Measurements from ENCODE around the gene ANKS1B. TPM values are rescaled to one million over a fixed set of nuclear protein-coding genes. Genes with fewer than 3 reads are reported as not detected.

ANKS1B gene
- total and polyA plus RNA-seq, 3 experiments from 2014 or later: 0.39 to 0.60 TPM; not detected in 1

GRCh38 chr12:98821866-98822265 is 1162.9 kb downstream of the ANKS1B start:
- POLR2A ChIA-PET: no interaction called here
- CTCF ChIA-PET: no interaction called here
- no peaks in the 10 kb centered on the region for H3K9me3 Mint-ChIP-seq
- H3K27me3 ChIP-seq (ENCODE audit: insufficient read depth, low read length, poor library complexity, severe bottlenecking): no peaks in the 10 kb centered on the region
- peak overlapping the region in 1 of 8 donors; percentile 36 for H3K27ac Mint-ChIP-seq
- no peaks in the 10 kb centered on the region for H3K4me1 ChIP-seq (ENCODE audit: insufficient read depth, low read length)
- no peaks in the 10 kb centered on the region for H3K36me3 ChIP-seq (ENCODE audit: insufficient read depth, low read length)
- no peaks in the 10 kb centered on the region for H3K9me3 ChIP-seq (ENCODE audit: low read length)
- peaks cover 0 to 30% of the 10 kb centered on the region in 2 donors for H3K27me3 Mint-ChIP-seq
- H3K4me3 Mint-ChIP-seq: no peak overlapping the region
- no peak for DNase-seq
- H3K36me3 Mint-ChIP-seq: no peaks in the 10 kb centered on the region
- no peak overlapping the region for H3K4me3 ChIP-seq (ENCODE audit: low read length)
- no peaks in the 10 kb centered on the region for H3K4me1 Mint-ChIP-seq
- H3K27ac ChIP-seq (ENCODE audit: low read depth, low read length): no peak overlapping the region

GRCh38 chr12:98821232-98821631 is 1163.5 kb downstream of the ANKS1B start:
- CTCF ChIA-PET: no interaction called here
- Mint-ChIP-seq H3K9me3 (no peaks in the 10 kb centered on the region), H3K4me3 (no peak overlapping the region), H3K36me3 (no peaks in the 10 kb centered on the region), H3K27ac (no peak overlapping the region), H3K4me1 (no peaks in the 10 kb centered on the region), H3K27me3 (peaks cover 0 to 26% of the 10 kb centered on the region in 2 donors)
- POLR2A ChIA-PET: no interaction called here
- no peak overlapping the region for H3K27ac ChIP-seq (ENCODE audit: low read depth, low read length)
- no peaks in the 10 kb centered on the region for H3K9me3 ChIP-seq (ENCODE audit: low read length)
- no peaks in the 10 kb centered on the region for H3K36me3 ChIP-seq (ENCODE audit: insufficient read depth, low read length)
- no peak overlapping the region for H3K4me3 ChIP-seq (ENCODE audit: low read length)
- H3K4me1 ChIP-seq (ENCODE audit: insufficient read depth, low read length): no peaks in the 10 kb centered on the region
- no peaks in the 10 kb centered on the region for H3K27me3 ChIP-seq (ENCODE audit: insufficient read depth, low read length, poor library complexity, severe bottlenecking)
- no peak for DNase-seq

GRCh38 chr12:98819821-98820404 is 1164.8 kb downstream of the ANKS1B start:
- Histone ChIP-seq H3K27ac (ENCODE audit: low read depth, low read length) (no peak overlapping the region), H3K4me1 (ENCODE audit: insufficient read depth, low read length) (no peaks in the 10 kb centered on the region), H3K9me3 (ENCODE audit: low read length) (no peaks in the 10 kb centered on the region), H3K4me3 (ENCODE audit: low read length) (no peak overlapping the region), H3K27me3 (ENCODE audit: insufficient read depth, low read length, poor library complexity, severe bottlenecking) (no peaks in the 10 kb centered on the region), H3K36me3 (ENCODE audit: insufficient read depth, low read length) (no peaks in the 10 kb centered on the region)
- peaks cover 4 to 33% of the 10 kb centered on the region in 2 donors for H3K27me3 Mint-ChIP-seq
- H3K36me3 Mint-ChIP-seq: peaks cover 0 to 2% (median 0%) of the 10 kb centered on the region in 3 donors
- ChIA-PET CTCF (no interaction called here), POLR2A (no interaction called here)
- H3K27ac Mint-ChIP-seq: no peak overlapping the region
- H3K4me1 Mint-ChIP-seq: no peaks in the 10 kb centered on the region
- H3K9me3 Mint-ChIP-seq: peaks cover 0 to 2% (median 0%) of the 10 kb centered on the region in 5 donors
- DNase-seq: no peak
- H3K4me3 Mint-ChIP-seq: no peak overlapping the region

GRCh38 chr12:98819071-98819470 is 1165.7 kb downstream of the ANKS1B start:
- Histone ChIP-seq H3K4me1 (ENCODE audit: insufficient read depth, low read length) (no peaks in the 10 kb centered on the region), H3K36me3 (ENCODE audit: insufficient read depth, low read length) (no peaks in the 10 kb centered on the region), H3K9me3 (ENCODE audit: low read length) (no peaks in the 10 kb centered on the region), H3K27ac (ENCODE audit: low read depth, low read length) (no peak overlapping the region), H3K4me3 (ENCODE audit: low read length) (no peak overlapping the region), H3K27me3 (ENCODE audit: insufficient read depth, low read length, poor library complexity, severe bottlenecking) (peaks cover 3% of the 10 kb centered on the region)
- Mint-ChIP-seq H3K27me3 (peaks cover 4 to 42% of the 10 kb centered on the region in 2 donors), H3K9me3 (peaks cover 0 to 3% (median 0%) of the 10 kb centered on the region in 5 donors), H3K27ac (peak overlapping the region in 1 of 8 donors; percentile 11), H3K4me1 (no peaks in the 10 kb centered on the region), H3K4me3 (no peak overlapping the region), H3K36me3 (peaks cover 0 to 3% (median 0%) of the 10 kb centered on the region in 3 donors)
- ChIA-PET POLR2A (no interaction called here), CTCF (no interaction called here)
- DNase-seq: no peak

GRCh38 chr12:98818239-98818638 is 1166.5 kb downstream of the ANKS1B start:
- no peak overlapping the region for H3K4me3 Mint-ChIP-seq
- no peak overlapping the region for H3K27ac ChIP-seq (ENCODE audit: low read depth, low read length)
- no peaks in the 10 kb centered on the region for H3K9me3 ChIP-seq (ENCODE audit: low read length)
- peaks cover 3% of the 10 kb centered on the region for H3K27me3 ChIP-seq (ENCODE audit: insufficient read depth, low read length, poor library complexity, severe bottlenecking)
- H3K9me3 Mint-ChIP-seq: peaks cover 0 to 3% (median 0%) of the 10 kb centered on the region in 5 donors
- no peak overlapping the region for H3K4me3 ChIP-seq (ENCODE audit: low read length)
- H3K27me3 Mint-ChIP-seq: peaks cover 4 to 42% of the 10 kb centered on the region in 2 donors
- peaks cover 0 to 3% (median 0%) of the 10 kb centered on the region in 3 donors for H3K36me3 Mint-ChIP-seq
- H3K36me3 ChIP-seq (ENCODE audit: insufficient read depth, low read length): no peaks in the 10 kb centered on the region
- no peaks in the 10 kb centered on the region for H3K4me1 ChIP-seq (ENCODE audit: insufficient read depth, low read length)
- POLR2A ChIA-PET: no interaction called here
- H3K27ac Mint-ChIP-seq: no peak overlapping the region
- CTCF ChIA-PET: no interaction called here
- H3K4me1 Mint-ChIP-seq: no peaks in the 10 kb centered on the region
- DNase-seq: no peak

- Mint-ChIP-seq H3K9me3 (peaks cover 0 to 3% (median 0%) of the 10 kb centered on the region in 5 donors), H3K27me3 (peaks cover 4 to 39% of the 10 kb centered on the region in 2 donors), H3K27ac (no peak overlapping the region), H3K36me3 (peaks cover 0 to 3% (median 0%) of the 10 kb centered on the region in 3 donors), H3K4me3 (no peak overlapping the region), H3K4me1 (no peaks in the 10 kb centered on the region)
- Histone ChIP-seq H3K9me3 (ENCODE audit: low read length) (no peaks in the 10 kb centered on the region), H3K4me1 (ENCODE audit: insufficient read depth, low read length) (no peaks in the 10 kb centered on the region), H3K4me3 (ENCODE audit: low read length) (no peak overlapping the region), H3K27ac (ENCODE audit: low read depth, low read length) (no peak overlapping the region), H3K36me3 (ENCODE audit: insufficient read depth, low read length) (no peaks in the 10 kb centered on the region), H3K27me3 (ENCODE audit: insufficient read depth, low read length, poor library complexity, severe bottlenecking) (peaks cover 3% of the 10 kb centered on the region)
- ChIA-PET CTCF (no interaction called here), POLR2A (no interaction called here)
- DNase-seq: no peak
Measured at GRCh38 chr12:98817742-98818141, 1167.0 kb downstream of the ANKS1B start.

GRCh38 chr12:98816720-98817119 is 1168.0 kb downstream of the ANKS1B start:
- H3K27ac Mint-ChIP-seq: no peak overlapping the region
- Histone ChIP-seq H3K27ac (ENCODE audit: low read depth, low read length) (no peak overlapping the region), H3K36me3 (ENCODE audit: insufficient read depth, low read length) (no peaks in the 10 kb centered on the region), H3K9me3 (ENCODE audit: low read length) (no peaks in the 10 kb centered on the region), H3K4me1 (ENCODE audit: insufficient read depth, low read length) (no peaks in the 10 kb centered on the region), H3K4me3 (ENCODE audit: low read length) (no peak overlapping the region), H3K27me3 (ENCODE audit: insufficient read depth, low read length, poor library complexity, severe bottlenecking) (peaks cover 3% of the 10 kb centered on the region)
- DNase-seq: no peak
- H3K27me3 Mint-ChIP-seq: peaks cover 4 to 39% of the 10 kb centered on the region in 2 donors
- H3K4me1 Mint-ChIP-seq: no peaks in the 10 kb centered on the region
- ChIA-PET POLR2A (no interaction called here), CTCF (no interaction called here)
- H3K9me3 Mint-ChIP-seq: peaks cover 0 to 3% (median 0%) of the 10 kb centered on the region in 5 donors
- no peak overlapping the region for H3K4me3 Mint-ChIP-seq
- peaks cover 0 to 3% (median 0%) of the 10 kb centered on the region in 3 donors for H3K36me3 Mint-ChIP-seq

- H3K4me3 Mint-ChIP-seq: no peak overlapping the region
Measured at GRCh38 chr12:98814254-98814653, 1170.5 kb downstream of the ANKS1B start.

More at GRCh38 chr12:98814254-98814653, 1170.5 kb downstream of the ANKS1B start:
- peaks cover 0 to 3% (median 0%) of the 10 kb centered on the region in 5 donors for H3K9me3 Mint-ChIP-seq
- Histone ChIP-seq H3K4me1 (ENCODE audit: insufficient read depth, low read length) (no peaks in the 10 kb centered on the region), H3K36me3 (ENCODE audit: insufficient read depth, low read length) (no peaks in the 10 kb centered on the region), H3K27ac (ENCODE audit: low read depth, low read length) (no peak overlapping the region), H3K9me3 (ENCODE audit: low read length) (no peaks in the 10 kb centered on the region), H3K27me3 (ENCODE audit: insufficient read depth, low read length, poor library complexity, severe bottlenecking) (peaks cover 3% of the 10 kb centered on the region), H3K4me3 (ENCODE audit: low read length) (no peak overlapping the region)
- peaks cover 5 to 35% of the 10 kb centered on the region in 2 donors for H3K27me3 Mint-ChIP-seq
- no peak for DNase-seq
- POLR2A ChIA-PET: no interaction called here
- H3K4me1 Mint-ChIP-seq: no peaks in the 10 kb centered on the region
- no peak overlapping the region for H3K27ac Mint-ChIP-seq
- CTCF ChIA-PET: interaction anchor here (1.2 kb wide), 1 partner anchor 58 kb away, joined by 3 read pairs; no protein-coding TSS in a partner anchor
- peaks cover 0 to 3% (median 0%) of the 10 kb centered on the region in 3 donors for H3K36me3 Mint-ChIP-seq
